NCI-H1092 (cell line): ENCODE results near the gene FHL2.
"Not testable (repeated sequence)": the region's sequence is repeated elsewhere in the genome, so short reads cannot be mapped to it uniquely, and the experiment has no call there.

Source experiments
- DNase-seq: peaks from one replicate; lab custom pipeline; 2025; lab: John Stamatoyannopoulos, UW

FHL2 gene

DNA sequence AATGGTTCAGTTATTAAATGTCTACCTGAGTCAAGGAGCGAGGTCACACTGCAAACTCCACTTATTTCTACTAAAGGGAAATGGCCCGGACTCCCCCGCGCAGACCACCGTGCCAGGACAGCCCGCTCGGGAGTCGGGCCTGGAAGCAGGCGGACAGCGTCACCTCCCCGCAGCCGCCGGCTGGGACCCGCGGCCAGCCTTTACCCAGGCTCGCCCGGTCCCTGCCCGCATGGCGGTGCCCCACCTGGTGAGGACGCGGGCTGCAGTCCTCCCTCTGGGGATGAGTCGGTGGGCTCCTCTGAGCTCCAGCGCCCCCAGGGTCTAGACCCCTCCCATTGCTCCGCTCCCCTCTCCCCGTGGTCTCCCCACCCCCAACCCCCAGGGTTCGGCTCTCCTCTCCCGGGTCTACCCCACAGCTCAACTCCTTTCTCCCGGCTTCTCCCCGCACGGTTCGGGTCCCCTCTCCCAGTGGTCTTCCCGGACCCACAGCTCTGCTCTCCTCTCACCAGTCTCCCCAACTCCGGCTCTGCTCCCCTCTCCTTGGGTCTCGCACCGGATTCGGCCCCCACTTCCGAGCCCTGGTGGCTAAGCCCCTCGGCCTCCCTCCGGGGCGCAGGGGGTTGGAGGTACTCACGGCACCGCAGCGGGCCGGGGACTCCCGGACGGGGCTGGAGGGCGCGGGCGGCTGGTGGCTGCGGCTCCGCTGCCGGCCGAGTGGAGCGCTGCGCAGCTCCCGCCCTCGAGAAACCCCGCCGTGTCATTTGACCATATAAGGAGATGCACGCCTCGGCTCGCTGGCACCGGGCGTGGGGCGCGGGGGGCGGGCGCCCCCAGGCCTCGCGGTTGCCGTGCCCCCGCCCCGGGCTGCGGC, at the start of gene FHL2:
Gene FHL2, minus strand, starts transcription at position 716 of the 871 bp plus-strand sequence. CDS start 12,535 bp downstream, outside the sequence.
- DNase-seq: peak; percentile 74

DNA sequence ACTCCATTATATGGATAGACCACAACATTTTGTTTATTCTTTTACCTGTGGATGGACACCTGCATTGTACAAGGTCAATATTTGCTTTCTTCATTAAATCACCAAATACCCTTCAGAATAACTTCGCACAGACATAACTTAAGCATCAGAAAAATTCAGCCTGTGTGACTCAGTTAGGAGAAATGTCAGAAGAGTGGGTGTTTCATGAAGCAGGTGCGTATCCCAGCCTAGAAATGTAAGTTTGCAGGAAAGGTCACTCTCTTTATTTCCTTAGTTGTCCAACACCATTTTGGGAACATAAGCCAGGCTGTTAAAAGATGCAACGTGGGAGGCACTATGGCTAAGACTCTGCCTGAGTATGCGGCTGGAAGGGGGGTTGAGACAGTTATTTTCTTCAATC, 48.6 kb upstream of the FHL2 start:
- DNase-seq: no peak

- DNase-seq: no peak
These were observed 47.6 kb upstream of the FHL2 start for GRCh38 chr2:105446501-105446900.

- no peak for DNase-seq
These were observed 47.1 kb upstream of the FHL2 start for GRCh38 chr2:105445976-105446375.

GRCh38 chr2:105445498-105445897, 46.6 kb upstream of the FHL2 start:
- DNase-seq: no peak

GRCh38 chr2:105443617-105444598, 45.1 kb upstream of the FHL2 start:
- no peak for DNase-seq

GRCh38 chr2:105442721-105443120, 43.9 kb upstream of the FHL2 start:
- DNase-seq: no peak

DNA sequence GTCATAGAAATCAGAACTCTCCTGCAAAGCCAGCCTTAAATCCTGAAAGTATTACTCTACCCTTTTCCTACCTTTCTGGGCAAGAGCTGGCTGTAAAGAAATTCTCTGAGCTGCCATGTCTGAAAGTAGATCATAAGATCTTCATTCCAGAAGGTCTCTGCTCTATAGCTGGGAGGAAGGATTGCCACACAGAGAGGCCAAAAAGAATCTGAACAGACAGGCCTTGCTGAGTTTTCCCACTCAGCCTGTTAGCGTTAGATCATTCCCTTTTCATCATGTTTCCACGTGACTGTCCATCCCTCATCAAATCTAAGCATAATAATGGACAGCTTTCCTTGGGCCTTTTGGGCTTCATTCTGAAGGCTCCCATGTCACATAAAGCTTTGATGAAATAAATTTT, 43.2 kb upstream of the FHL2 start:
- no peak for DNase-seq

DNA sequence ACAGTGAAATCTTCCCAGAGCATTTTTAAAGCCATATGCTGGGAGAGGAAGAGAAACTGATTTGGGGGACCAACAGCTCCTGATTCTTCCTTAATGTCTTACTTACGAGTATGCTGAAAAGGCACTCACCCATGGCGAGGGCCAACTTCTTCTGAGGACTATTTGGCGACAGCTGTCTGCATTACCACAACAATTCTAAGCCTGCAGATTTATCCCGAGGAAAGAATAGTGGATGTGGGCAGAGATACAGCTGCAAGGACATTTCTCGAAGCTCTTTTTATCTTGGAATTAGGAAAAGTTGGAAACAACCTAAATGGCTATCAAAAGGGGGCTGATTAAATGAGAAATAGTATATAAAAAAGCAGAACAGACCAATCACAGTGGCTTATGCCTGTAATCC, 40.3 kb upstream of the FHL2 start:
- no peak for DNase-seq

- DNase-seq: peak; percentile 59
These were observed 39.5 kb upstream of the FHL2 start for GRCh38 chr2:105438104-105438929.

DNA sequence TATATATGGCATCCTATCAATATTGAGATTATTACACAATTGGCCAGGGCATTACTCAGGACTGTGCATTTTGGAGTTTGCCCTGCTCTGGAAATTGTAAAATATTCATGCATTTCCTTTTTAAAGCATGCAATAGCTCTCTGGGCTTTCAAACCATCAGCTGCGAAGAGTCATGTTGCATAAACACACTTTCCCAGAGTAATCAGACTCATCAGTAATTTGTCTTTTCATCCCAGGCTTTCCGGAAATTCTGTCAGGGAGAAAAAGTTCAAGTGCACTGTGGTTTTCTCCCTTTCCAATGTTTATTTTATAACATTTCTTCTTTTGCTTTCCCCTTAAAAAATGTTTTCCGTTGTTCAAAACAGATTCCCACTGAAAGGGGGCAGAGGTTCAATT, 38.9 kb upstream of the FHL2 start:
- DNase-seq: no peak

DNA sequence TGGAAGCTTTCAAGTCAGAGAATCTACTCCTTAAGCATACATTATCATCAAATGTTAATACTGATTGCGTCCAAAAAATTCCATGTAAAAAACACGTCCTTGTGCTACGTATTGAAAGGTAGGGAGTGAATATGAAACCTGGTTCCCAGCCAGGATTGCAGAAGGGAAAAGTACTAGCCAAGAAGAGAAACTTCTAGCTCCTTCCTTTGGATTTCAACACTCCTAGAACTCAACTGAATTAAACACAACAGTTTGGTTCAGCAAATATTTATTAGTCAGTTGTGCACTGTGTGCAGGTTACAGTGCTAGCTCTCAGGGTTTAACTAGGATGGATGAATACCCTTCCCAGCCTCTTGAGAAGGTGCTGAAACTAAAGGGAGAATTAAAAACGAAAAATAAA, 33.9 kb upstream of the FHL2 start:
- no peak for DNase-seq

DNA sequence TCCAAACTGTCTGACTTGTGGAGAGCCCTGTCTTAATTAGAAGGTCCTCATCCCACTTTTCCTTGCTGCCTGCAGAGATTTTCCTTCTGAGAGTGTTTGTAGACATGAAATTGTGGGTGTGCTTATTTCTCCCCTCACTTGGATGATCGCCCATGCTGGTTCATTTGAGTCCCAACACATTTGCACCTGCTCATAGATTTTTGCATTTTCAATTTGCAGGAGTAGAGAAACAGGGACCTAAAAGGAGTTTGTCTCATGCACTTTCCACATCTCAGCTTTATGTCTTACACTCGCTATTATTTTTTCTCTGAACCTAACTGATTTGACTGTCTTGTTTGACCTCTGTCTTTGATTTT, 33.2 kb upstream of the FHL2 start:
- peak; percentile 56 for DNase-seq

DNA sequence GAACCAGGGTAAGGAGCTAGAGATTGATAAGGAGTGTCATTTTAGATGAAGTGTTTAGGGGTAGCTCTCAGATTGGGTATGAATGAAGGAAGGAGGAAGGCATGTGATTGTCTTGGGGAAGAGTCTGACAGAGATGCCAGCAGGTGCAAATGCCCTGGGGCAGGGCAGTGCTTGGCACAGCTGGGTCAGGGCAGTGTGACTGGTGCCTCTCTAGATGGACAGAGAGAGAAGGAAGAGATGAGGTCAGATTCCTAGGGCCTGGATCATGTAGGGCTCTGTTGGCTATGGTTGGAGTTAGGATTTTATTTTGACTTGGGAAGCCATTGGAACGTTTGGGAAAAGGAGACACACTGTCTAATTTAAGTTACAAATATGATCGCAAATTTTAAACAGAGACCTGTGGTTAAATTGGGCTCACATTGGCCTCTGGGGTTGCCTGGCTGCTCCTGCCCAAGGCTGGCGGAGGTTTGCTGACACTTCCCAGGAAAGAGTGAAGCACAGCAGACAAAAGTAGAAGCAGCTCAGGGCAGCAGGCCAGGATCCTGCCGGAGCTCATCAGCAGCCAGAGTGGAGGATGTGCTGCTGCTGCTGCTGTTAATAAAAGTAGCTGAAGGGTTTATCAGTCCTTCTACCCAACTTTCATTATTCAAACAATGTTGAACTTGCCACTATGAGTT, 32.7 kb upstream of the FHL2 start:
- DNase-seq: peak; percentile 38

GRCh38 chr2:105428387-105429018, 29.7 kb upstream of the FHL2 start:
- no peak for DNase-seq

- DNase-seq: no peak
These were observed 28.6 kb upstream of the FHL2 start for GRCh38 chr2:105427485-105427884.

DNA sequence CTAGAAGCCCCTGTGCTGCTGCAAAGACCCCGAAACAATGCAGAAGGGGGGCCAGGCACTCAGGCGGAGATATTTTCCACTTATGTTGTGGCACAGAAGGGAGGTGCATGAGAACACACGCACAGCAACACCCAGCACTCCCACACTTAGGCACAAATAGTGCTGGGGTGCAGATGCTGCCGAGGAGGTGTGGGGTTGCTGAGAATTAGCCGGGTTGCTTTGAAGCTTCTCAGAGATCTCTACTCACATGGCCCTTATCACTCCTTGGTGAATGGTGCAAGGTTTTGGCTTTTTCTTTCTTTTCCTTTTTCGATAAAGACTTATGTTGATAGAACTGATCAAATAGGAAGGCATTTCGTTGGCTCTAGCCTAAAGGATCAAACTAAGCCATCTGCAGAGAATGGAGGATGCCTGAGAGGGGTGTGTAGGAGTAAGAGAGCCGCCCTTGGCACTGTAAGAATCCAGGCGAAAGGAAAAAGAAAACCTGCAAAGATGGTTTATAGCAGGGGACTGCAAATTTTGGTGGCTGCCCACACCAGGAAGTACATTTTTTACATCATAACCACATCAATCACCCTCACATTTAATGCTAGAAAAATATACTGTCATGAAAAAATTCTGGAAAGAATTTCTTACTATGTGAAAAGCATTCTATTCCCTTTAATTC, 27.9 kb upstream of the FHL2 start:
- DNase-seq: no peak

DNA sequence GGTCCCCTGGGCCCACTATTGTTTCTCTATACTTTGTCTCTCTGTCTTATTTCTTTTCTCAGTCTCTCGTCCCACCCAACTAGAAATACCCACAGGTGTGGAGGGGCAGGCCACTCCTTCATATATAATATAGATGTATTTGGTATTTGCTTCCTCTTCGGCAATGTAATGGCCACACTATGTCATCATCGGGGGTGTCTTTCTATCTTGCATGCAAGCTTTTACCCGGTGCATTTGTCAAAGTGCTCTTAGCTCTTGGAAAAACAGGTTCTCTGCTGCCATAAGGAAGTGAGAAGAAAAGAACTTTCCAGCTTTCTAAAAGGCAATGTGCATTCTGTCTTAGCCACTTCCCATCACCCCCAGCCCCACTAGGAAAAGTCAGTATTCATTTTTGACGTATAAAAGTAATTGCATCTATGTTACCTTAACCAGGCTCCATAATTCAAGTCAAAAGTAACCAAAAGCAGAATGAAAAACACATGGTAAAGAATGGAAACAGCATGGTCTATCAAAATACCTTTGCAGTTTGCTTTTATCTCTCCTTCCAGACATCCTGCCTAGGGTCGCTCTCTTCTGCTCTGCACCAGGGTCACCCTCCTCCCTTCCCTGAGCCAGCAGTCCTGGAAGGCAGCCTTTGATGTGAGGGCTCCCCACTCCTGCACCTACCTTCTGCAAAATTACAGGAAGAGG, 27.2 kb upstream of the FHL2 start:
- DNase-seq: no peak

DNA sequence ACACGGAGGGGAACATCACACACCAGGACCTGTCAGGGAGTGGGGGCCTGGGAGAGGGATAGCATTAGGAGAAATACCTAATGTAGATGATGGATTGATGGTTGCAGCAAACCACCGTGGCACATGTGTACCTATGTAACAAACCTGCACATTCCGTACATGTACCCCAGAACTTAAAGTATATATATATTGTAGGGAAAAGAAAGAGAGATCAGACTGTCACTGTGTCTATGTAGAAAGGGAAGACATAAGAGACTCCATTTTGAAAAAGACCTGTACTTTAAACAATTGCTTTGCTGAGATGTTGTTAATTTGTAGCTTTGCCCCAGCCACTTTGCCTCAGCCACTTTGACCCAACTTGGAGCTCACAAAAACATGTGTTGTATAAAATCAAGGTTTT, 26.0 kb upstream of the FHL2 start:
- DNase-seq: not testable (repeated sequence)

DNA sequence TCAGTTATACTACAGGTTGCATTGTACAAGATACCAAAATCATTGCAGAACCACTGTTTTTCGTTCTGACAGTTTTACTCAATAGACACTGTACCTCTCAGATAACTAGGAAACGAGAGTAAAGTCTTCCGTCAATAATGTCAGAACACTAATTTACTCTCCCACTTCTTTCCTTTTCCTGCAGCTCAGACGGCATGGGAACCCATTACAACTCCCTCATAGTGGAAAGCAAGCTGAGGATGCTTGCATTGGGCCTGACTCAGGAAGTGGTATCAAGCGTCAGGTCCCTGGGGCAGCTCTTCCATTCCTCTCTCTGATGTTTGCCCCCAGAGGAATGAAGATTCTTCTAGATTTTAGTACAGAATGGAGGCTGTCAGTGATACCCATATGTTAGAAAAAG, 23.9 kb upstream of the FHL2 start:
- DNase-seq: no peak
